GM12892 (cell line): Measurements from ENCODE around the gene ENOX1.

Experiments
- POLR2A ChIP-seq: IDR thresholded peaks from 2 replicates; pipeline ENCODE4 v1.6.1; 2011; ENCODE audit warnings: low read depth, low read length, control low read depth
- TAF1 ChIP-seq: IDR thresholded peaks from 2 replicates; pipeline ENCODE4 v1.6.1; 2011; ENCODE audit warnings: low read depth, mild to moderate bottlenecking, control low read depth, low read length, borderline replicate concordance

DNA sequence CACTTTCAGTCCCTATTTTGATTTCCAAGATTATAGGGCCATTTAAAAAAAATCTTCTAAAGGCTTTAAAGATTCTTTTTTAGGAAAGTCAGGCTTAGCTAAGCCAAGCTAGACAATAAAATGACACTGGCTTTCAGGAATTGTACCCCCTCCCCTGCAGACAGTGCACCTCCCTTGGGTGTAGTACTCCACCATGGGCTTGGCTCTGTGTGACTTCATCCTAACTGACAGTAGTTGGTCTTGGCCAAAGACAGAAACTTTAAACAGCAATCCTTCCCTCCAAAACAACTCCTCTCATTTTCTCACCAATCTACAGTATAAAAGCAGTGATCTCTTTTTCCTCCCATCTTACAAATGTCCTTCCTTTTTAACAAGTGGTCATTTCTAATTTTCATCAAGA is 480.4 kb downstream of the ENOX1 start:
- TF ChIP-seq POLR2A (no peak), TAF1 (no peak)
